Panc1 (cell line): ENCODE measurements around the gene SNHG17.
"Not testable (repeated sequence)": the region's sequence is repeated elsewhere in the genome, so short reads cannot be mapped to it uniquely, and the experiment has no call there.

Source experiments
- POLR2AphosphoS5 ChIP-seq: IDR thresholded peaks from 2 replicates; pipeline ENCODE4 v1.6.1; 2012; ENCODE audit warnings: mild to moderate bottlenecking, low read depth, low read length, moderate library complexity
- REST ChIP-seq, 2 experiments: IDR thresholded peaks; 2 replicates each; pipeline ENCODE4 v1.6.1; 2011 to 2012; ENCODE audit warnings: low read depth in 2 of 2, control low read depth in 1 of 2, low read length in 1 of 2, mild to moderate bottlenecking in 1 of 2, moderate library complexity in 1 of 2; ENCODE audit not compliant: insufficient read depth in 1 of 2
- SIN3A ChIP-seq: IDR thresholded peaks from 2 replicates; pipeline ENCODE4 v1.6.1; 2012; ENCODE audit warnings: low read depth, mild to moderate bottlenecking, low read length, moderate library complexity, borderline replicate concordance; ENCODE audit not compliant: insufficient read depth
- TCF7L2 ChIP-seq: IDR thresholded peaks from 2 replicates; pipeline ENCODE4 v1.6.1; 2011; ENCODE audit warnings: mild to moderate bottlenecking, low read depth, low read length, inconsistent platforms
- TF ChIP-seq, protein P1 (sequence below): fragments of 450-650 bp; IDR thresholded peaks from 2 replicates; pipeline ENCODE4 v1.5.1; 2017; ENCODE audit warnings: mild to moderate bottlenecking

GRCh38 chr20:38460631-38461030 is 25.5 kb upstream of the SNHG17 start:
- TF ChIP-seq, protein P1, sequence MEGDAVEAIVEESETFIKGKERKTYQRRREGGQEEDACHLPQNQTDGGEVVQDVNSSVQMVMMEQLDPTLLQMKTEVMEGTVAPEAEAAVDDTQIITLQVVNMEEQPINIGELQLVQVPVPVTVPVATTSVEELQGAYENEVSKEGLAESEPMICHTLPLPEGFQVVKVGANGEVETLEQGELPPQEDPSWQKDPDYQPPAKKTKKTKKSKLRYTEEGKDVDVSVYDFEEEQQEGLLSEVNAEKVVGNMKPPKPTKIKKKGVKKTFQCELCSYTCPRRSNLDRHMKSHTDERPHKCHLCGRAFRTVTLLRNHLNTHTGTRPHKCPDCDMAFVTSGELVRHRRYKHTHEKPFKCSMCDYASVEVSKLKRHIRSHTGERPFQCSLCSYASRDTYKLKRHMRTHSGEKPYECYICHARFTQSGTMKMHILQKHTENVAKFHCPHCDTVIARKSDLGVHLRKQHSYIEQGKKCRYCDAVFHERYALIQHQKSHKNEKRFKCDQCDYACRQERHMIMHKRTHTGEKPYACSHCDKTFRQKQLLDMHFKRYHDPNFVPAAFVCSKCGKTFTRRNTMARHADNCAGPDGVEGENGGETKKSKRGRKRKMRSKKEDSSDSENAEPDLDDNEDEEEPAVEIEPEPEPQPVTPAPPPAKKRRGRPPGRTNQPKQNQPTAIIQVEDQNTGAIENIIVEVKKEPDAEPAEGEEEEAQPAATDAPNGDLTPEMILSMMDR, result not testable (repeated sequence)
- not testable (repeated sequence) for TF ChIP-seq POLR2AphosphoS5; REST (IDR thresholded peaks at IDR 0.05; ENCODE audit: insufficient read depth in 1 of 2, low read depth in 2 of 2, low read length in 1 of 2); SIN3A; TCF7L2
